ENCODE data around the gene NUDCD2.

The NUDCD2 gene

DNA sequence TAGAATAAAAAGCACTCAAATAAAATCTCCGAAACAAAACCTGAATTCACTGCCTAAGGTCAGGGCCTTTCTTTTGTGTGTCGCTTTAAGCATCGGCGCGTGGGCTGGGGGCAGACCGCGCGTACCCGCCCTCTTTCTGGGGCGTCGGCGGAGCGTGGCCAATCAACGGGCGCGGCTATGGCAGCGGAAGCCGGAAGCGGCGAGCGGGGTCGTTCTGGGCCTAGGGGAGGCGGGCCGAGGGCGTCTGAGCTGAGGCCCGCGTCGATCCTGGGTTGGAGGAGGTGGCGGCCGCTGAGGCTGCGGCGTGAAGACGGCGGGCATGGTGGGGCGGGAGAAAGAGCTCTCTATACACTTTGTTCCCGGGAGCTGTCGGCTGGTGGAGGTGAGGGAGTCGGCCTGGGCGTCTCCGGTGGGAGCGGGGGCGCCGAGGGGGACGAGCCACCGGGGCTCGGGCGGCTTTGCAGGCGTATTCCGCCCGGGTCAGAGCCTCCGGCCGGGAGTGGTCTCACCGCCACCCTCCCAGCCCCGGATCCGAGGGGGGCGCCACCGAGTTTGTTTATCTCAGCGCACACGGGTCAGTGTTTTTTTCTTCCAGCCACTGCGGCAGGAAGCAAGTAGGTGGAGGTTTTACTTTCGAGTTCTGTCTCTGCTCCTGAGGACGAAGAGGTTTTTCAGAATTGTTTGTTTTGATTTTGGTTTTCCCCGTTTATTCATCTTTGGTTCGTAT is 45.6 kb upstream of the NUDCD2 start, which contains the start of gene MAT2B:
TSS of gene MAT2B (plus strand) at position 252 of the 727 bp plus-strand sequence. CDS start at position 320, 68 bp downstream.
- TF ChIP-seq, protein P1, sequence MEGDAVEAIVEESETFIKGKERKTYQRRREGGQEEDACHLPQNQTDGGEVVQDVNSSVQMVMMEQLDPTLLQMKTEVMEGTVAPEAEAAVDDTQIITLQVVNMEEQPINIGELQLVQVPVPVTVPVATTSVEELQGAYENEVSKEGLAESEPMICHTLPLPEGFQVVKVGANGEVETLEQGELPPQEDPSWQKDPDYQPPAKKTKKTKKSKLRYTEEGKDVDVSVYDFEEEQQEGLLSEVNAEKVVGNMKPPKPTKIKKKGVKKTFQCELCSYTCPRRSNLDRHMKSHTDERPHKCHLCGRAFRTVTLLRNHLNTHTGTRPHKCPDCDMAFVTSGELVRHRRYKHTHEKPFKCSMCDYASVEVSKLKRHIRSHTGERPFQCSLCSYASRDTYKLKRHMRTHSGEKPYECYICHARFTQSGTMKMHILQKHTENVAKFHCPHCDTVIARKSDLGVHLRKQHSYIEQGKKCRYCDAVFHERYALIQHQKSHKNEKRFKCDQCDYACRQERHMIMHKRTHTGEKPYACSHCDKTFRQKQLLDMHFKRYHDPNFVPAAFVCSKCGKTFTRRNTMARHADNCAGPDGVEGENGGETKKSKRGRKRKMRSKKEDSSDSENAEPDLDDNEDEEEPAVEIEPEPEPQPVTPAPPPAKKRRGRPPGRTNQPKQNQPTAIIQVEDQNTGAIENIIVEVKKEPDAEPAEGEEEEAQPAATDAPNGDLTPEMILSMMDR (IDR thresholded peaks at IDR 0.05; ENCODE audit: insufficient read depth, low read length, poor library complexity, severe bottlenecking), result peak; percentile 65
- peak; percentile 97 for DNase-seq (ENCODE audit: extremely low read depth, insufficient read length)
- Histone ChIP-seq H3K4me3 (replicated peaks; ENCODE audit: low read depth, low read length) (peak within 1 kb of the TSS; percentile 76), H3K36me3 (ENCODE audit: control insufficient read depth, insufficient read depth, low read length) (no peaks in the 10 kb centered on the region), H3K27me3 (replicated peaks; ENCODE audit: control insufficient read depth, insufficient read depth, low read length) (no peaks in the 10 kb centered on the region)

DNA sequence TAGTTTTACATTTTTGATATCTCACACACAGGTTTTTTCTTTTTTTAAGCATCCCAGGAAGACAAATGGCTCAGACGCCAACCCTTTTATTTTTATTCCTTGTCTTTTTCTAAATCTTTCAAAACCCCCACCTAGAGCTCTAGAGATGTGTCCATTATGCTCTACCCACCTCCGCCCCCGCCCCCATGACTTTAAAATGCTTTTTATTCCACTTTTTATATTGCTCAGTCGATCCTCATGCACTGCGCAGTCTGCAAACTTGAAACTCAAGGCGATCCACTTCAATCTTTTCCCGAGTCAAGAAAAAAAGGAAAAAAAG is 45.1 kb upstream of the NUDCD2 start:
- H3K27me3 ChIP-seq (replicated peaks; ENCODE audit: control insufficient read depth, insufficient read depth, low read length), result no peaks in the 10 kb centered on the region
- no peaks in the 10 kb centered on the region for H3K36me3 ChIP-seq (ENCODE audit: control insufficient read depth, insufficient read depth, low read length)
- no peak for DNase-seq (ENCODE audit: extremely low read depth, insufficient read length)
- TF ChIP-seq, protein P1 (IDR thresholded peaks at IDR 0.05; ENCODE audit: insufficient read depth, low read length, poor library complexity, severe bottlenecking), result no peak
- peak overlapping the region; percentile 76 for H3K4me3 ChIP-seq (replicated peaks; ENCODE audit: low read depth, low read length)

DNA sequence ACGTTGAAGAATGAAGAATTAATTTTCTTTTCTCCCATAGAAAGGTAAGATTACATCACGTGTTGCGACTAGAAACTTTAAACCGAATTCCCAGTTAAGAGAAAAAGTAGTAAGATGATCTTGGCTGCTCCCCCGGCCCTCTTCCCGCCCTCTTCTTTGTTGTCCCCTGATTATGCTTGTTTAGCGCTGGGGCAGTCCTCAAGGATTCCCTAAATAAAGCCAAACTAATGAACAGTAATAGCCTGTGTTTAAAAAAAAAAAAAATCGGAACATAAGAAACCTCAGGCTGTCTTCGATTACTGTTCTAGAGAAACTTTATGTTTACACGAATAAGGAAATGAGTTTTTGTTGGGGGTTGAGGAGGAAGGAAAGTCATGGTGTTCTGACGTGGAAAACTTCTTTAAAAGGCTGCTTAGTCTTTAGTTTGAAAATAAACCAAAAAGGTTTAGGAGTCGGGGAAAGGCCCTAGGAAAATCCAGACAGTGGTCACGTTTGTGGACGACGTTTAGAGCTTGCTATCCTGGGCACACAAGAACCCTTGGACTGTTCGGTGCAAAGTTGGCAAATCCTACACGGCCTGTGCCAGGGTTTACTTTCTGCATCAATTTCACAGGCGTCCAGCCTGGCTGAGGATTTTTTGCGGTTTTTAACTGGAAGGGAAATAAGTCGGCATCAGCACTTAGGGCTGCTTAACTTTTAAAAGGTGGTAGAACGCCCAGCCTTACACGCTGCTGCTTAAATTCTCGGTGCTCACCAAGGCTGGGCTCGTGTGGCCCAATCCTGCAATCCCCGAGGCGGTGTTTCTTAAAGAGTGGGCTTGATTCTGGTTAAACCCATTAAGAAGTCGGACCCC is 44.4 kb upstream of the NUDCD2 start:
- no peaks in the 10 kb centered on the region for H3K27me3 ChIP-seq (replicated peaks; ENCODE audit: control insufficient read depth, insufficient read depth, low read length)
- TF ChIP-seq, protein P1 (IDR thresholded peaks at IDR 0.05; ENCODE audit: insufficient read depth, low read length, poor library complexity, severe bottlenecking), result no peak
- H3K4me3 ChIP-seq (replicated peaks; ENCODE audit: low read depth, low read length), result peak overlapping the region; percentile 76
- H3K36me3 ChIP-seq (ENCODE audit: control insufficient read depth, insufficient read depth, low read length), result no peaks in the 10 kb centered on the region
- DNase-seq (ENCODE audit: extremely low read depth, insufficient read length), result peak; percentile 35

DNA sequence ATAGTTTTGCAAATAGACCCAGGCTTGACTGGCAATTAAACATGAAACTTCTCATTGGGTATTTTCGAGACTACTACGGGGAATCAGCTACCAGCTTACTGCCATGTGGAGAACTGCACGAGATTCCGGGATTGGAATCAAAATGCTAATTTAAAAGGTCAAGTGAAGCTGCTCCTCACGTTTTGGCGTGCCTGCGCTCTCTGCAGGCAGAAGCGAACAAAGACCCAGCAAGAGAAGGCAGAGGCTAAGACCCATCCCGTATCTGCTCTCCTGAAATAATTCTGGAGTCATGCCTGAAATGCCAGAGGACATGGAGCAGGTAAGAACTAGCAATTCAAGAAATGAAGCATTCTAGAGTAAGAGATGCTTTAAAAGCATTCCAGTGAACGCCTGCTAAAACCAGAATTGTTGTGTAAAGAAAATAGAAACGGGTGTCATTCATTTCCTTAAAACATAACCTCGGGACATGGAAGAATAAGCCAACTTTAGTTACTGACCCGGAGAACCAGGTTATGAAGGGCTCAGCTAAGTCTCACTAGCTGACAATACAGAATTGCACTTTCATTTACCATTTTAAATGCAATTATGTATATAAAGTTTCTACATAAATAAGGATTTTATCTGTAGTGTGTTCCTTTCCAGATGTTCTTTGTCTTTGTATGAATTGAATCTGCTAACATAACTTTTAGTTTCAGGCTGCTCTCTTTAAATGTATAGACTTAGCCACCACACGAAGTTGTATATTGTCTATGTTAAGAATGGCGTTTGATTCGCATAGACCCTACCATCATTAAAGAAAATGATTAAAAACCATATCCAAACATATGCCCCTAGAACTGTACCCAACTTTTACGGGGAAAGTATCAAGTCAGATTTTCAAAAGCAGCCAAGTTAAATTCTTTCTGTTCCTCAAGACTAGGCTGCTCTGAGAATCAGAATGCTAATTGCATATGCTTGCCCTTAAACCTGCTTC is 43.5 kb upstream of the NUDCD2 start:
- H3K36me3 ChIP-seq (ENCODE audit: control insufficient read depth, insufficient read depth, low read length), result no peaks in the 10 kb centered on the region
- H3K27me3 ChIP-seq (replicated peaks; ENCODE audit: control insufficient read depth, insufficient read depth, low read length), result no peaks in the 10 kb centered on the region
- H3K4me3 ChIP-seq (replicated peaks; ENCODE audit: low read depth, low read length), result peak overlapping the region; percentile 76
- no peak for DNase-seq (ENCODE audit: extremely low read depth, insufficient read length)
- TF ChIP-seq, protein P1 (IDR thresholded peaks at IDR 0.05; ENCODE audit: insufficient read depth, low read length, poor library complexity, severe bottlenecking), result peak; percentile 55

DNA sequence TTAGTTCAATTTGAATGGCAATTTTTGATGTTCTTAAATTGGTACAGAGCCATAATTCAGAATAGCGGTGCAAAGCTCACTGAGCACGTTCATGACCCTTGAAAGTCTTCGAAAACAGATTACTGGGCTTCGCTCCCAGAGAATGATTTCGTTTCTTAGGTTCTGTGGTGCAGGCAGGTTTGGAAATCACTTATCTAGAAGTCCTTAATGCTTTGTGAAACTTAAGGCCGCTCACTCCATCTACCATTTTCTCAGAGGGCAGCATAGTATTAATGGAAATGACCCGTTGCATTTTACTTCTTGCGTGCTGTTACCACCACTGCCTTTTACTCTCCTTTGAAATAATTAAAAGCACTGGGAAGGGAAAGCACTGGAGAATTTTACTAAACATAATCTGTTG is 42.6 kb upstream of the NUDCD2 start:
- H3K4me3 ChIP-seq (replicated peaks; ENCODE audit: low read depth, low read length), result peak overlapping the region; percentile 76; the same call in 1 of the 2 replicates
- DNase-seq (ENCODE audit: extremely low read depth, insufficient read length), result no peak
- TF ChIP-seq, protein P1 (IDR thresholded peaks at IDR 0.05; ENCODE audit: insufficient read depth, low read length, poor library complexity, severe bottlenecking), result no peak
- no peaks in the 10 kb centered on the region for H3K36me3 ChIP-seq (ENCODE audit: control insufficient read depth, insufficient read depth, low read length)
- H3K27me3 ChIP-seq (replicated peaks; ENCODE audit: control insufficient read depth, insufficient read depth, low read length), result no peaks in the 10 kb centered on the region
